Measurements from ENCODE around the gene TNFAIP2. TPM values are rescaled to one million over a fixed set of nuclear protein-coding genes. Genes with fewer than 3 reads are reported as not detected.
A peak's percentile ranks its signal among the peaks of the same experiment; 100 is the strongest.

The TNFAIP2 gene
- total RNA-seq, 4 donors from 2014 or later: 14.8 to 72.9 (median 22.3) TPM

DNA sequence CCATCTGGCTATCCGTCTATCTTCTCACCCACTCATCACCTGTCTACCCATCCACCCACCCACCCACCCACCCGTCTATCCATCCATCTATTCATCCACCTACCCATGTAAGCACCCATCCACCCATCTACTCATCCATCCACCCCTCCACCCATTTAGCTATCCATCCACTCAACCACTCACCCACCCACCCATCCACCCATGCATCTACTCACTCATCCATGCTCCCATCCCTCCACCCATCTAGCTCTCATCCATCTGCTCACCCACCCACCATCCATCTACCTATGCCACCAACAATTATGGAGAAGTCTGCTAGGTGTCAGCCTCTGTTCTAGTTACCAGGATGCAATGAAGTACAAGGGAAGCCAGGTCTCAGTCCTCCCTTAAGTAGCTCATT is 11.1 kb downstream of the TNFAIP2 start:
- H3K4me3 ChIP-seq: no peak overlapping the region
- TF ChIP-seq, protein P1, sequence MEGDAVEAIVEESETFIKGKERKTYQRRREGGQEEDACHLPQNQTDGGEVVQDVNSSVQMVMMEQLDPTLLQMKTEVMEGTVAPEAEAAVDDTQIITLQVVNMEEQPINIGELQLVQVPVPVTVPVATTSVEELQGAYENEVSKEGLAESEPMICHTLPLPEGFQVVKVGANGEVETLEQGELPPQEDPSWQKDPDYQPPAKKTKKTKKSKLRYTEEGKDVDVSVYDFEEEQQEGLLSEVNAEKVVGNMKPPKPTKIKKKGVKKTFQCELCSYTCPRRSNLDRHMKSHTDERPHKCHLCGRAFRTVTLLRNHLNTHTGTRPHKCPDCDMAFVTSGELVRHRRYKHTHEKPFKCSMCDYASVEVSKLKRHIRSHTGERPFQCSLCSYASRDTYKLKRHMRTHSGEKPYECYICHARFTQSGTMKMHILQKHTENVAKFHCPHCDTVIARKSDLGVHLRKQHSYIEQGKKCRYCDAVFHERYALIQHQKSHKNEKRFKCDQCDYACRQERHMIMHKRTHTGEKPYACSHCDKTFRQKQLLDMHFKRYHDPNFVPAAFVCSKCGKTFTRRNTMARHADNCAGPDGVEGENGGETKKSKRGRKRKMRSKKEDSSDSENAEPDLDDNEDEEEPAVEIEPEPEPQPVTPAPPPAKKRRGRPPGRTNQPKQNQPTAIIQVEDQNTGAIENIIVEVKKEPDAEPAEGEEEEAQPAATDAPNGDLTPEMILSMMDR (IDR thresholded peaks at IDR 0.05 in 4 of 5, conservative IDR thresholded peaks at IDR 0.05 in 1 of 5): no peak
- TF ChIP-seq POLR2A (IDR thresholded peaks at IDR 0.05): no peak
- no peaks in the 10 kb centered on the region for H3K9me3 ChIP-seq
- no peaks in the 10 kb centered on the region for H3K27me3 ChIP-seq
- in situ Hi-C loops (cut with MboI; ENCODE audit: low sequenced_read_pairs in 4 of 4) (no loop called here), intact Hi-C loops (cut with DNase I; ENCODE audit: low total_unique reads) (no loop called here)
- no peak for DNase-seq
- no peak overlapping the region for H3K27ac ChIP-seq
- no peak for ATAC-seq
- peaks cover 2 to 7% of the 10 kb centered on the region in 2 donors for H3K4me1 ChIP-seq
- peaks cover 0 to 34% of the 10 kb centered on the region in 2 donors for H3K36me3 ChIP-seq

DNA sequence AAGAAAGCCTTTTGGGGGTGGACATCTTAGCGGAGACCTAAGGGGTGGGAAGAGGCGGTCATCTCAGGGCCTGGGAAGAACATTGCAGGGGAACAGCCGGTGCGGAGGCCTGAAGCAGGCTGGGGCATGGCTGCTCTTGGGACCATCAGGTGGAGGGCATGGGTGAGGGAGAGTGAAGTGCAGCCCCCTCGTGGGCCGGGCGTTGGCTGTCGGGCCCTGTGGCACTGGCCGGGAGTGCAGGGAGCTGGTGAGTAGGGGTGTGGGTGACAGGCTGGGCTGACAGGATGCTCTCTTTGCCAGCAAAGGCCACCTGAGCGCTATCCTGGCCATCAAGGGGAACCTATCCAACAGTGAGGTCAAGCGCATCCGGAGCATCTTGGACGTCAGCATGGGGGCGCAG is 11.7 kb downstream of the TNFAIP2 start:
- no peaks in the 10 kb centered on the region for H3K9me3 ChIP-seq
- TF ChIP-seq POLR2A (IDR thresholded peaks at IDR 0.05): no peak
- TF ChIP-seq, protein P1 (IDR thresholded peaks at IDR 0.05 in 4 of 5, conservative IDR thresholded peaks at IDR 0.05 in 1 of 5): no peak
- DNase-seq (no peak), ATAC-seq (no peak)
- H3K4me3 ChIP-seq: no peak overlapping the region
- peaks cover 2 to 7% of the 10 kb centered on the region in 2 donors for H3K4me1 ChIP-seq
- H3K27ac ChIP-seq: peak overlapping the region in 2 of 4 donors; percentile 74 to 83
- intact Hi-C loops (cut with DNase I; ENCODE audit: low total_unique reads): no loop called here
- H3K36me3 ChIP-seq: peaks cover 0 to 32% of the 10 kb centered on the region in 2 donors
- H3K27me3 ChIP-seq: no peaks in the 10 kb centered on the region
- in situ Hi-C loops (cut with MboI; ENCODE audit: low sequenced_read_pairs in 4 of 4): no loop called here

GRCh38 chr14:103135333-103136260 is 12.3 kb downstream of the TNFAIP2 start:
- DNase-seq (no peak), ATAC-seq (no peak)
- intact Hi-C loops (cut with DNase I; ENCODE audit: low total_unique reads): no loop called here
- Histone ChIP-seq H3K27ac (peak overlapping the region; percentile 57 to 83 (median 66)), H3K4me1 (peaks cover 2 to 7% of the 10 kb centered on the region in 2 donors), H3K36me3 (peaks cover 0 to 26% of the 10 kb centered on the region in 2 donors), H3K27me3 (no peaks in the 10 kb centered on the region), H3K9me3 (no peaks in the 10 kb centered on the region), H3K4me3 (no peak overlapping the region)
- in situ Hi-C loops (cut with MboI; ENCODE audit: low sequenced_read_pairs in 4 of 4): no loop called here
- TF ChIP-seq, protein P1 (IDR thresholded peaks at IDR 0.05 in 4 of 5, conservative IDR thresholded peaks at IDR 0.05 in 1 of 5): no peak
- no peak for TF ChIP-seq POLR2A (IDR thresholded peaks at IDR 0.05)

DNA sequence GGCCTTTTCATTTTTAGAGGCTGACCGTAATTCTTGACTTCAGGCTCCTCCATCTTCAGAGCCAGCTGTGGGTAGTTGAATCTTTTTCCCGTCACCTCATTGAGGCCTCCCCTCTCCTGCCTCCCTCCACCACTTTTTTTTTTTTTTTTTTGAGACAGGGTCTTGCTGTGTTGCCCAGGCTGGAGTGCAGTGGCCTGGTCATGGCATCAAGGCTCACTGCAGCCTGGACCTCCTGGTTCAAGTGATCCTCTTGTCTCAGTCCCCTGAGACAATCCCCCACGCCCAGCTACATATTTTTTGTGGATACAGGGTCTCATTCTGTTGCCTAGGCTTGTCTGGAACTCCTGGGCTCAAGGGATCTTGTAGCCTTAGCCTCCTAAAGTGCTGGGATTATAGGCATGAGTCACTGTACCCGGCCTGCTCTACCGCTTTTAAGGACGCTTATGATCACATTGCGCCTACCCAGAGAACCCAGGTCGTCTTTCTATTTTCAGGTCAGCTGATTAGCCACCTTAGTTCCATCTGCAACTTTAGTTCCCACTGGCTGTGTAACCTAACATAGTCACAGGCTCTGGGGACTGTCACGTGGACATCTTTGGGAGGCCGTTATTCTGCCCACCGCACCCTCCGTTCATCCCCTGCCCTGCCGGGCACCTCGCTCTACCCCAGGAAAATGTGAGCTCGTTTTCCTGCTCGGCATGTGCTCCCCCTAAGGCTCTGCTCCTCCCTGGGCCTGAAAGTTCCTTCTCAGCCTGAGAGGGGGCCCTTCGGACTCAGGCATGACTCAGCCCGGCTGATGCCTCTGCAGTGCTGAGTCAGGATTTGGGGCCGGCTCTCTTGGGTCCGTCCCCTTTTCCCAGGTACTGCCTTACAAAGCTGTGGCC is 13.4 kb downstream of the TNFAIP2 start:
- intact Hi-C loops (cut with DNase I; ENCODE audit: low total_unique reads) (no loop called here), in situ Hi-C loops (cut with MboI; ENCODE audit: low sequenced_read_pairs in 4 of 4) (no loop called here)
- no peaks in the 10 kb centered on the region for H3K9me3 ChIP-seq
- no peaks in the 10 kb centered on the region for H3K27me3 ChIP-seq
- no peak for TF ChIP-seq POLR2A (IDR thresholded peaks at IDR 0.05)
- TF ChIP-seq, protein P1 (IDR thresholded peaks at IDR 0.05 in 4 of 5, conservative IDR thresholded peaks at IDR 0.05 in 1 of 5): no peak
- peaks cover 2 to 7% of the 10 kb centered on the region in 2 donors for H3K4me1 ChIP-seq
- no peak overlapping the region for H3K4me3 ChIP-seq
- DNase-seq (peak; percentile 60 to 67), ATAC-seq (peak; percentile 92 to 95)
- peak overlapping the region; percentile 57 to 83 (median 66) for H3K27ac ChIP-seq
- peaks cover 0 to 26% of the 10 kb centered on the region in 2 donors for H3K36me3 ChIP-seq
